ENCODE data around the gene SNX18. TPM values are rescaled to one million over a fixed set of nuclear protein-coding genes. Genes with fewer than 3 reads are reported as not detected.

SNX18 gene
- total and polyA plus RNA-seq, 2 experiments from 2014 or later = 4.7 to 33.0 TPM

DNA sequence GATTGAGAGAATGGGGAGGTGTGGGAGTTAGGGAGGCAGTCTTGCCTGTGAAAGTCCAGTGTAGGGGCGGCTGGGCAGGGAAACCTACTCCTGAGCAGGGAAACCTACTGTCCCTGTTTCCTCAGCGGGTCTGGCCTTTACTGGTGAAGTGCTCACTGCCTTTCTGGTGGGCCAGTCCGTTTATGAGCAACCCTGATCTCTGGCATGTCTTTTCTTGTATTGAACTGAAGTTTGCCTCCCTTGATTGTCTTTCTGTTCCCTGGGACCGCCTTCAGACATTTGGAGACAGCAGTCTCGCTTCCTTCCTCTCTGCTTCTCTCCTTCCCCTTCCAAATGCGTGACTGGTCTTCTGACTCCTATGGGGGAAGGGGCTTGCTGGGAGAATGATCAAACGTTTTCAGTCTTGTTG is 2.9 kb downstream of the SNX18 start (continued):
- TF ChIP-seq NANOG (IDR thresholded peaks at IDR 0.05; ENCODE audit: borderline replicate concordance) = no peak
- TF ChIP-seq ETS1 (IDR thresholded peaks at IDR 0.05) = no peak
- TF ChIP-seq ZNF331 (CRISPR knock-in tag; IDR thresholded peaks at IDR 0.05; ENCODE audit: low read depth) = no peak

GRCh38 chr5:54520940-54521339 is 3.4 kb downstream of the SNX18 start:
- Histone ChIP-seq H3K4me2 (peak overlapping the region; percentile 73), H3K4me1 (ENCODE audit: insufficient read depth) (peaks cover 16% of the 10 kb centered on the region; the same call in 1 of the 2 replicates), H2AFZ (no peak overlapping the region), H3K4me3 (peak overlapping the region; percentile 52), H3K79me2 (replicated peaks; ENCODE audit: insufficient read depth) (peaks cover 72% of the 10 kb centered on the region), H3K36me3 (ENCODE audit: insufficient read depth) (no peaks in the 10 kb centered on the region), H3K27me3 (ENCODE audit: insufficient read depth) (peaks cover 25% of the 10 kb centered on the region), H3K27ac (ENCODE audit: low read depth) (no peak overlapping the region), H3F3A (replicated peaks; ENCODE audit: low read depth) (no peaks in the 10 kb centered on the region), H3K9me2 (ENCODE audit: insufficient read depth) (peaks cover 4% of the 10 kb centered on the region; the same call in 1 of the 2 replicates), H4K20me1 (replicated peaks; ENCODE audit: insufficient read depth) (no peaks in the 10 kb centered on the region)
- ATAC-seq (no peak), DNase-seq (ENCODE audit: low spot score) (no peak)
- Mint-ChIP-seq H3K9me3 (peaks cover 8% of the 10 kb centered on the region; the same call in 1 of the 3 replicates), H3K36me3 (ENCODE audit: low read depth) (peaks cover 16% of the 10 kb centered on the region), H3K4me3 (peak overlapping the region; percentile 64), H3K4me1 (peaks cover 38% of the 10 kb centered on the region), H3K27ac (peak overlapping the region; percentile 2; the same call in 1 of the 2 replicates), H3K27me3 (ENCODE audit: insufficient read depth, low read depth, poor library complexity) (peaks cover 13% of the 10 kb centered on the region)
- TF ChIP-seq ZNF114 (CRISPR knock-in tag; IDR thresholded peaks at IDR 0.05) = no peak
- TF ChIP-seq, protein P1, sequence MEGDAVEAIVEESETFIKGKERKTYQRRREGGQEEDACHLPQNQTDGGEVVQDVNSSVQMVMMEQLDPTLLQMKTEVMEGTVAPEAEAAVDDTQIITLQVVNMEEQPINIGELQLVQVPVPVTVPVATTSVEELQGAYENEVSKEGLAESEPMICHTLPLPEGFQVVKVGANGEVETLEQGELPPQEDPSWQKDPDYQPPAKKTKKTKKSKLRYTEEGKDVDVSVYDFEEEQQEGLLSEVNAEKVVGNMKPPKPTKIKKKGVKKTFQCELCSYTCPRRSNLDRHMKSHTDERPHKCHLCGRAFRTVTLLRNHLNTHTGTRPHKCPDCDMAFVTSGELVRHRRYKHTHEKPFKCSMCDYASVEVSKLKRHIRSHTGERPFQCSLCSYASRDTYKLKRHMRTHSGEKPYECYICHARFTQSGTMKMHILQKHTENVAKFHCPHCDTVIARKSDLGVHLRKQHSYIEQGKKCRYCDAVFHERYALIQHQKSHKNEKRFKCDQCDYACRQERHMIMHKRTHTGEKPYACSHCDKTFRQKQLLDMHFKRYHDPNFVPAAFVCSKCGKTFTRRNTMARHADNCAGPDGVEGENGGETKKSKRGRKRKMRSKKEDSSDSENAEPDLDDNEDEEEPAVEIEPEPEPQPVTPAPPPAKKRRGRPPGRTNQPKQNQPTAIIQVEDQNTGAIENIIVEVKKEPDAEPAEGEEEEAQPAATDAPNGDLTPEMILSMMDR (conservative IDR thresholded peaks at IDR 0.05; ENCODE audit: low read depth in 2 of 2) = no peak
- no peak for TF ChIP-seq EZH2phosphoT487 (IDR thresholded peaks at IDR 0.05; ENCODE audit: unreplicated experiment)
- no peak for TF ChIP-seq ETS1 (IDR thresholded peaks at IDR 0.05)
- no peak for TF ChIP-seq REST (IDR thresholded peaks at IDR 0.05; ENCODE audit: unreplicated experiment)
- no peak for TF ChIP-seq NANOG (IDR thresholded peaks at IDR 0.05; ENCODE audit: borderline replicate concordance)
- TF ChIP-seq CREB1 (CRISPR knock-in tag; IDR thresholded peaks at IDR 0.05; ENCODE audit: low read depth) = no peak
- no peak for TF ChIP-seq EZH2 (IDR thresholded peaks at IDR 0.05; ENCODE audit: low read depth, unreplicated experiment)
- TF ChIP-seq ZNF462 (CRISPR knock-in tag; IDR thresholded peaks at IDR 0.05) = no peak
- TF ChIP-seq STAT1 (IDR thresholded peaks at IDR 0.05; ENCODE audit: unreplicated experiment) = no peak

Data from GM23338 (cell line).